ENCODE measurements around the gene STT3B.

STT3B gene

GRCh38 chr3:31639828-31640227 lies 107.1 kb downstream of the STT3B start:
- DNase-seq (ENCODE audit: low read depth, low spot score): no peak

- DNase-seq (ENCODE audit: low read depth, low spot score): no peak
Observed at GRCh38 chr3:31645256-31645655, 112.5 kb downstream of the STT3B start.

- DNase-seq (ENCODE audit: low read depth, low spot score): no peak
Observed at GRCh38 chr3:31648286-31648968, 115.7 kb downstream of the STT3B start.

GRCh38 chr3:31652296-31652695 lies 119.6 kb downstream of the STT3B start:
- no peak for DNase-seq (ENCODE audit: low read depth, low spot score)

- DNase-seq (ENCODE audit: low read depth, low spot score): no peak
Observed at GRCh38 chr3:31653464-31653863, 120.7 kb downstream of the STT3B start.

GRCh38 chr3:31654998-31655397 lies 122.3 kb downstream of the STT3B start:
- DNase-seq (ENCODE audit: low read depth, low spot score): no peak

GRCh38 chr3:31659246-31659645 lies 126.5 kb downstream of the STT3B start:
- DNase-seq (ENCODE audit: low read depth, low spot score): no peak

GRCh38 chr3:31661286-31661685 lies 128.6 kb downstream of the STT3B start:
- no peak for DNase-seq (ENCODE audit: low read depth, low spot score)

GRCh38 chr3:31661993-31662670 lies 129.4 kb downstream of the STT3B start:
- no peak for DNase-seq (ENCODE audit: low read depth, low spot score)

GRCh38 chr3:31664031-31664430 lies 131.3 kb downstream of the STT3B start:
- no peak for DNase-seq (ENCODE audit: low read depth, low spot score)

- DNase-seq (ENCODE audit: low read depth, low spot score): no peak
Observed at GRCh38 chr3:31667582-31667981, 134.9 kb downstream of the STT3B start.

GRCh38 chr3:31668242-31668641 lies 135.5 kb downstream of the STT3B start:
- no peak for DNase-seq (ENCODE audit: low read depth, low spot score)

GRCh38 chr3:31670136-31670535 lies 137.4 kb downstream of the STT3B start:
- DNase-seq (ENCODE audit: low read depth, low spot score): no peak

GRCh38 chr3:31670722-31671121 lies 138.0 kb downstream of the STT3B start:
- DNase-seq (ENCODE audit: low read depth, low spot score): no peak

- no peak for DNase-seq (ENCODE audit: low read depth, low spot score)
Observed at GRCh38 chr3:31671451-31671850, 138.7 kb downstream of the STT3B start.

GRCh38 chr3:31671976-31672375 lies 139.3 kb downstream of the STT3B start:
- no peak for DNase-seq (ENCODE audit: low read depth, low spot score)

- no peak for DNase-seq (ENCODE audit: low read depth, low spot score)
Observed at GRCh38 chr3:31673950-31674349, 141.2 kb downstream of the STT3B start.

GRCh38 chr3:31676556-31676955 lies 143.8 kb downstream of the STT3B start:
- DNase-seq (ENCODE audit: low read depth, low spot score): no peak

- no peak for DNase-seq (ENCODE audit: low read depth, low spot score)
Observed at GRCh38 chr3:31680072-31680870, 147.5 kb downstream of the STT3B start.

All from brain pericyte (primary cell).